K562 (cell line): ENCODE data around the gene DDX41. TPM values are rescaled to one million over a fixed set of nuclear protein-coding genes. Genes with fewer than 3 reads are reported as not detected.

Source experiments
- ADNP ChIP-seq: fragments of 200-800 bp; sonication (Bioruptor generic); IDR thresholded peaks from 2 replicates; pipeline ENCODE4 v1.6.1; 2016; ENCODE audit warnings: missing genetic modification characterization, missing compliant biosample characterization
- ARID2 ChIP-seq: fragments of 450-650 bp; IDR thresholded peaks from 2 replicates; pipeline ENCODE4 v1.6.1; 2017; ENCODE audit warnings: antibody characterized with exemption, mild to moderate bottlenecking
- ETV6 ChIP-seq, 3 experiments: fragments of 150-350 bp in 1 of 3; sonication (generic) in 1 of 3; formaldehyde crosslinking in 1 of 3; IDR thresholded peaks; 2 replicates each; pipeline versions ENCODE4 v1.6.1 to v1.8.0; 2014 to 2022; ENCODE audit warnings: borderline replicate concordance in 2 of 3, low read depth in 2 of 3, antibody characterized with exemption in 1 of 3, low read length in 1 of 3, mild to moderate bottlenecking in 1 of 3, missing genetic modification reagents in 1 of 3
- FOXK2 ChIP-seq, 2 experiments: fragments of 450-650 bp; IDR thresholded peaks in 1 of 2; conservative IDR thresholded peaks in 1 of 2; 2 replicates each; pipeline ENCODE4 v1.6.1; 2016; ENCODE audit warnings: low read depth in 2 of 2, mild to moderate bottlenecking in 1 of 2
- HDAC2 ChIP-seq: fragments of 450-650 bp; IDR thresholded peaks from 2 replicates; pipeline ENCODE4 v1.6.1; 2016; ENCODE audit warnings: mild to moderate bottlenecking
- LCOR ChIP-seq: sonication (generic); formaldehyde crosslinking; IDR thresholded peaks from 2 replicates; pipeline ENCODE4 v1.8.0; 2022; ENCODE audit warnings: mild to moderate bottlenecking, missing genetic modification reagents
- THRAP3 ChIP-seq: fragments of 450-650 bp; IDR thresholded peaks from 2 replicates; pipeline ENCODE4 v1.6.1; 2016; ENCODE audit warnings: mild to moderate bottlenecking, inconsistent platforms, borderline replicate concordance
- ZNF707 ChIP-seq: fragments of 250-450 bp; sonication (Bioruptor Pico); conservative IDR thresholded peaks from 2 replicates; pipeline ENCODE4 v1.8.0; 2022; ENCODE audit warnings: inconsistent platforms, mild to moderate bottlenecking, moderate library complexity
- polyA plus RNA-seq, 8 experiments: library from polyadenylated mRNA; depleted of rRNA in 4 of 8; stranded (reverse) in 5 of 8; unstranded in 3 of 8; fragments of >200 nt; fragmentation: Nextera tagmentation in 2 of 8; fragmentation: Illumina TruSeq in 1 of 8; extraction: Ambion mirVana in 2 of 8; extraction: Trizol in 1 of 8; gene quantifications; 2 replicates each; pipeline versions ENCODE4 v1.2.1 to v1.2.3, GENCODE V29; 2011 to 2014; ENCODE audit warnings: inconsistent platforms in 1 of 8, missing spikeins in 1 of 8
- total RNA-seq, 7 experiments: library from RNA; depleted of rRNA in 6 of 7; stranded (reverse); fragments of >200 nt in 6 of 7; fragmentation: Illumina TruSeq in 2 of 7; extraction: Trizol in 2 of 7; gene quantifications; 2 replicates each; pipeline versions ENCODE4 v1.2.1 to v1.2.3, GENCODE V29; 2011 to 2021; ENCODE audit warnings: low replicate concordance in 1 of 7
- TF ChIP-seq, protein P1 (sequence below): sonication (generic); formaldehyde crosslinking; IDR thresholded peaks from 2 replicates; pipeline ENCODE4 v1.8.1; 2023; ENCODE audit warnings: mild to moderate bottlenecking, missing genetic modification reagents
- TF ChIP-seq, protein P2 (sequence below), 2 experiments: fragments of 200-800 bp in 1 of 2; sonication (Bioruptor generic) in 1 of 2; sonication (generic) in 1 of 2; formaldehyde crosslinking in 1 of 2; IDR thresholded peaks in 1 of 2; conservative IDR thresholded peaks in 1 of 2; 2 replicates each; pipeline versions ENCODE4 v1.5.0 to v1.6.1; 2016 to 2020; ENCODE audit warnings: missing compliant biosample characterization in 1 of 2, missing genetic modification characterization in 1 of 2, missing genetic modification reagents in 1 of 2
- TF ChIP-seq, protein P3 (sequence below): sonication (generic); formaldehyde crosslinking; IDR thresholded peaks from 2 replicates; pipeline ENCODE4 v1.5.0; 2020; ENCODE audit warnings: missing genetic modification reagents
- TF ChIP-seq, protein P4 (sequence below): sonication (generic); formaldehyde crosslinking; IDR thresholded peaks from 2 replicates; pipeline ENCODE4 v1.9.0; 2022; ENCODE audit warnings: mild to moderate bottlenecking, missing genetic modification reagents
- TF ChIP-seq, protein P5 (sequence below): fragments of 450-650 bp; IDR thresholded peaks from 2 replicates; pipeline ENCODE4 v1.6.1; 2016; ENCODE audit warnings: mild to moderate bottlenecking
- TF ChIP-seq, protein P6 (sequence below): fragments of 250-450 bp; sonication (Bioruptor Pico); IDR thresholded peaks from 2 replicates; pipeline ENCODE4 v1.5.0; 2020; ENCODE audit warnings: mild to moderate bottlenecking

DDX41 gene
- total and polyA plus RNA-seq, 9 of the 15 experiments (the other 6 are each of a cell fraction or from before 2014, with no cell fraction given) = 38.2 to 284 (median 116) TPM

DNA sequence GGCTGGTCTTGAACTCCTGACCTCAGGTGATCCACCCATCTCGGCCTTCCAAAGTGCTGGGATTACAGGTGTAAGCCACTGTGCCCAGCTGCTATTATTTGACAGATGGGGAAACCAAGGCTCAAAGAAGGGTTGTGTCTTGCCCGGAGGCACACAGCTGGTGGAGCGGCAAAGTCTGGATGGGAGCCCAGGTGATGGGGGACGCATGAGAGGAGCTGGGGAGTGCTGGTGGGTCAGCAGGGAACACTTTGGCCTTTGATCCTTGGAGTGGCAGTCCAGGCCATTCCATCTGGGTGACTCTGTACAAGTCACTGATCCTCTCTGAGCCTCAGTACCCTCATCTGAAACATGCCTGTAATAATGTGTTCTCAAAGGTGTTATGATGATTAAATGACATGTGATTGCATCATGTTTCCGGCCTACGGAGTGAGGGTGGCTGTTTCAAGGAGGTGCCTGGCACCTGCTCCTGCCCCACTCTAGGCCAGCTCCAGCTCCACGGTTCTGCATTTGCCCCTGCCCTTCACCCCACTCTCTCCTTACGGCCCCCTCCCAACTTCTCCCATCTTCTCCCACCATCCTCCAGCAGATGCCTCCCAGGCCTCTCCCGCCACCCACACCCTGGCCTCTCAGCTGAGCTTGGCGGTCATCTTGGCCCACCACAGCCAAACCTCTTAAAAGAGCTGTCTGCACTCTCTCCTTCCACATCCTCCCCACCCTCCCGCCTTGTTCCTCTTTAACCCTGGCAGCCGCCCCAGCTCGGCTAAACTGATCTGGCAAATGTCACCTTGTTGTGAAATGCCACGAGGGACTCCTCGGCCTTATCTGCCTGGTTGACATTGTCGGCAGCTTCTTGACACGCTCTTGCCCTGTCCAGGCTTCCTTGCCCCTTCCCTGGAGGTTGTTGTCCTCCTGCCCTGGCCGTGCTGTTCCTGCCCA is 37.8 kb downstream of the DDX41 start (continued):
- no peak for TF ChIP-seq ZNF707 (CRISPR knock-in tag)
- TF ChIP-seq THRAP3 = peak; percentile 61; the same call in 1 of the 2 replicates
- TF ChIP-seq LCOR (CRISPR knock-in tag) = no peak
- no peak for TF ChIP-seq ADNP (tag)
- TF ChIP-seq, protein P1, sequence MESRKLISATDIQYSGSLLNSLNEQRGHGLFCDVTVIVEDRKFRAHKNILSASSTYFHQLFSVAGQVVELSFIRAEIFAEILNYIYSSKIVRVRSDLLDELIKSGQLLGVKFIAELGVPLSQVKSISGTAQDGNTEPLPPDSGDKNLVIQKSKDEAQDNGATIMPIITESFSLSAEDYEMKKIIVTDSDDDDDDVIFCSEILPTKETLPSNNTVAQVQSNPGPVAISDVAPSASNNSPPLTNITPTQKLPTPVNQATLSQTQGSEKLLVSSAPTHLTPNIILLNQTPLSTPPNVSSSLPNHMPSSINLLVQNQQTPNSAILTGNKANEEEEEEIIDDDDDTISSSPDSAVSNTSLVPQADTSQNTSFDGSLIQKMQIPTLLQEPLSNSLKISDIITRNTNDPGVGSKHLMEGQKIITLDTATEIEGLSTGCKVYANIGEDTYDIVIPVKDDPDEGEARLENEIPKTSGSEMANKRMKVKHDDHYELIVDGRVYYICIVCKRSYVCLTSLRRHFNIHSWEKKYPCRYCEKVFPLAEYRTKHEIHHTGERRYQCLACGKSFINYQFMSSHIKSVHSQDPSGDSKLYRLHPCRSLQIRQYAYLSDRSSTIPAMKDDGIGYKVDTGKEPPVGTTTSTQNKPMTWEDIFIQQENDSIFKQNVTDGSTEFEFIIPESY (CRISPR knock-in tag) = peak; percentile 61
- TF ChIP-seq ETV6 (IDR thresholded peaks at IDR 0.05; ENCODE audit: borderline replicate concordance in 1 of 2, low read depth in 2 of 2, low read length in 1 of 2) = no peak
- no peak for TF ChIP-seq ETV6 (CRISPR knock-in tag; IDR thresholded peaks at IDR 0.05; ENCODE audit: borderline replicate concordance)
- TF ChIP-seq, protein P2, sequence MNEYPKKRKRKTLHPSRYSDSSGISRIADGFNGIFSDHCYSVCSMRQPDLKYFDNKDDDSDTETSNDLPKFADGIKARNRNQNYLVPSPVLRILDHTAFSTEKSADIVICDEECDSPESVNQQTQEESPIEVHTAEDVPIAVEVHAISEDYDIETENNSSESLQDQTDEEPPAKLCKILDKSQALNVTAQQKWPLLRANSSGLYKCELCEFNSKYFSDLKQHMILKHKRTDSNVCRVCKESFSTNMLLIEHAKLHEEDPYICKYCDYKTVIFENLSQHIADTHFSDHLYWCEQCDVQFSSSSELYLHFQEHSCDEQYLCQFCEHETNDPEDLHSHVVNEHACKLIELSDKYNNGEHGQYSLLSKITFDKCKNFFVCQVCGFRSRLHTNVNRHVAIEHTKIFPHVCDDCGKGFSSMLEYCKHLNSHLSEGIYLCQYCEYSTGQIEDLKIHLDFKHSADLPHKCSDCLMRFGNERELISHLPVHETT (CRISPR knock-in tag; conservative IDR thresholded peaks at IDR 0.05 in 1 of 2, IDR thresholded peaks at IDR 0.05 in 1 of 2) = 0 out of 4 replicates have a peak, but pooled peaks of 1 of the 2 experiments have one; percentile 27
- TF ChIP-seq, protein P3, sequence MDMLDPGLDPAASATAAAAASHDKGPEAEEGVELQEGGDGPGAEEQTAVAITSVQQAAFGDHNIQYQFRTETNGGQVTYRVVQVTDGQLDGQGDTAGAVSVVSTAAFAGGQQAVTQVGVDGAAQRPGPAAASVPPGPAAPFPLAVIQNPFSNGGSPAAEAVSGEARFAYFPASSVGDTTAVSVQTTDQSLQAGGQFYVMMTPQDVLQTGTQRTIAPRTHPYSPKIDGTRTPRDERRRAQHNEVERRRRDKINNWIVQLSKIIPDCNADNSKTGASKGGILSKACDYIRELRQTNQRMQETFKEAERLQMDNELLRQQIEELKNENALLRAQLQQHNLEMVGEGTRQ = no peak
- TF ChIP-seq, protein P4, sequence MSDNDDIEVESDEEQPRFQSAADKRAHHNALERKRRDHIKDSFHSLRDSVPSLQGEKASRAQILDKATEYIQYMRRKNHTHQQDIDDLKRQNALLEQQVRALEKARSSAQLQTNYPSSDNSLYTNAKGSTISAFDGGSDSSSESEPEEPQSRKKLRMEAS (CRISPR knock-in tag) = peak; percentile 66
- peak; percentile 57 to 61; a peak in 3 of 4 replicates for TF ChIP-seq FOXK2 (conservative IDR thresholded peaks at IDR 0.05 in 1 of 2, IDR thresholded peaks at IDR 0.05 in 1 of 2; ENCODE audit: low read depth in 2 of 2)
- no peak for TF ChIP-seq ARID2
- TF ChIP-seq, protein P5, sequence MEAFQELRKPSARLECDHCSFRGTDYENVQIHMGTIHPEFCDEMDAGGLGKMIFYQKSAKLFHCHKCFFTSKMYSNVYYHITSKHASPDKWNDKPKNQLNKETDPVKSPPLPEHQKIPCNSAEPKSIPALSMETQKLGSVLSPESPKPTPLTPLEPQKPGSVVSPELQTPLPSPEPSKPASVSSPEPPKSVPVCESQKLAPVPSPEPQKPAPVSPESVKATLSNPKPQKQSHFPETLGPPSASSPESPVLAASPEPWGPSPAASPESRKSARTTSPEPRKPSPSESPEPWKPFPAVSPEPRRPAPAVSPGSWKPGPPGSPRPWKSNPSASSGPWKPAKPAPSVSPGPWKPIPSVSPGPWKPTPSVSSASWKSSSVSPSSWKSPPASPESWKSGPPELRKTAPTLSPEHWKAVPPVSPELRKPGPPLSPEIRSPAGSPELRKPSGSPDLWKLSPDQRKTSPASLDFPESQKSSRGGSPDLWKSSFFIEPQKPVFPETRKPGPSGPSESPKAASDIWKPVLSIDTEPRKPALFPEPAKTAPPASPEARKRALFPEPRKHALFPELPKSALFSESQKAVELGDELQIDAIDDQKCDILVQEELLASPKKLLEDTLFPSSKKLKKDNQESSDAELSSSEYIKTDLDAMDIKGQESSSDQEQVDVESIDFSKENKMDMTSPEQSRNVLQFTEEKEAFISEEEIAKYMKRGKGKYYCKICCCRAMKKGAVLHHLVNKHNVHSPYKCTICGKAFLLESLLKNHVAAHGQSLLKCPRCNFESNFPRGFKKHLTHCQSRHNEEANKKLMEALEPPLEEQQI = no peak
- TF ChIP-seq, protein P6, sequence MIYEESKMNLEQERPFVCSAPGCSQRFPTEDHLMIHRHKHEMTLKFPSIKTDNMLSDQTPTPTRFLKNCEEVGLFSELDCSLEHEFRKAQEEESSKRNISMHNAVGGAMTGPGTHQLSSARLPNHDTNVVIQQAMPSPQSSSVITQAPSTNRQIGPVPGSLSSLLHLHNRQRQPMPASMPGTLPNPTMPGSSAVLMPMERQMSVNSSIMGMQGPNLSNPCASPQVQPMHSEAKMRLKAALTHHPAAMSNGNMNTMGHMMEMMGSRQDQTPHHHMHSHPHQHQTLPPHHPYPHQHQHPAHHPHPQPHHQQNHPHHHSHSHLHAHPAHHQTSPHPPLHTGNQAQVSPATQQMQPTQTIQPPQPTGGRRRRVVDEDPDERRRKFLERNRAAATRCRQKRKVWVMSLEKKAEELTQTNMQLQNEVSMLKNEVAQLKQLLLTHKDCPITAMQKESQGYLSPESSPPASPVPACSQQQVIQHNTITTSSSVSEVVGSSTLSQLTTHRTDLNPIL (CRISPR knock-in tag) = 0 out of 2 replicates have a peak, but pooled peaks have one; percentile 42
- TF ChIP-seq HDAC2 = 0 out of 2 replicates have a peak, but pooled peaks have one; percentile 12
